Tibial artery (tissue), 4 donors: ENCODE data around the gene TEDC1.

Experiments
- DNase-seq, 2 donors: peaks; one replicate each; pipeline ENCODE4 v3.0.0-alpha.2; 2019
- H3K27ac ChIP-seq, 2 donors: fragments of 200-600 bp; sonication (generic) in 1 of 2; 1 replicate in 1 of 2; 2 replicates in 1 of 2; pipeline ENCODE4 v1.5.1; 2018 to 2019; ENCODE audit warnings: mild to moderate bottlenecking in 1 of 2
- H3K27me3 ChIP-seq, 2 donors: fragments of 200-600 bp; sonication (generic) in 1 of 2; one replicate each; pipeline versions ENCODE4 v1.5.1 to v1.6.0; 2016 to 2019
- H3K36me3 ChIP-seq, 3 donors: fragments of 200-600 bp; sonication (generic) in 2 of 3; one replicate each; pipeline ENCODE4 v1.5.1; 2016 to 2019; ENCODE audit warnings: mild to moderate bottlenecking in 2 of 3
- H3K4me1 ChIP-seq, 4 donors: fragments of 200-600 bp; sonication (generic) in 2 of 4; 1 replicate in 3 of 4; 2 replicates in 1 of 4; pipeline ENCODE4 v1.5.1; 2016 to 2019
- H3K4me3 ChIP-seq, 2 donors: fragments of 200-600 bp; sonication (generic) in 1 of 2; 1 replicate in 1 of 2; 2 replicates in 1 of 2; pipeline ENCODE4 v1.5.1; 2018 to 2019; ENCODE audit warnings: mild to moderate bottlenecking in 2 of 2
- H3K9me3 ChIP-seq, 3 donors: fragments of 200-600 bp; sonication (generic) in 1 of 3; one replicate each; pipeline ENCODE4 v1.5.1; 2016 to 2019
- CTCF ChIP-seq, 2 experiments: fragments of 200-600 bp in 1 of 2; fragments of 450-650 bp in 1 of 2; IDR thresholded peaks; one replicate each; pipeline ENCODE4 v1.5.1; 2017 to 2019; ENCODE audit warnings: antibody characterized with exemption in 2 of 2, mild to moderate bottlenecking in 1 of 2, moderate library complexity in 1 of 2
- intact Hi-C: fragments of 100-400 bp; cut with DNase I; formaldehyde crosslinking; loops from one replicate; pipeline ENCODE4 v1.15.0; 2023; ENCODE audit warnings: low total_unique reads

The TEDC1 gene

GRCh38 chr14:105495101-105495989 lies 4.3 kb downstream of the TEDC1 start:
- TF ChIP-seq CTCF (IDR thresholded peaks at IDR 0.05) = no peak
- Histone ChIP-seq H3K4me3 (no peak overlapping the region), H3K9me3 (no peaks in the 10 kb centered on the region), H3K27me3 (no peaks in the 10 kb centered on the region), H3K4me1 (peaks cover 0 to 28% (median 10%) of the 10 kb centered on the region in 4 donors), H3K36me3 (peaks cover 10 to 33% (median 16%) of the 10 kb centered on the region in 3 donors), H3K27ac (no peak overlapping the region)
- DNase-seq = peak in 1 of 2 donors; percentile 69
- intact Hi-C loops = loop anchor here (10.0 kb wide), 2 partner anchors 191 to 511 kb away; partner anchors contain the start of genes BRF1 and CLBA1

- intact Hi-C loops = loop anchor here (10.0 kb wide), 2 partner anchors 191 to 511 kb away; partner anchors contain the start of genes BRF1 and CLBA1
- H3K27me3 ChIP-seq = no peaks in the 10 kb centered on the region
- peak in 1 of 2 donors; percentile 60 for DNase-seq
These were observed 5.2 kb downstream of the TEDC1 start for GRCh38 chr14:105495990-105496830.

GRCh38 chr14:105496831-105497591 lies 6.0 kb downstream of the TEDC1 start:
- Histone ChIP-seq H3K36me3 (peaks cover 10 to 33% (median 16%) of the 10 kb centered on the region in 3 donors), H3K4me3 (no peak overlapping the region), H3K9me3 (no peaks in the 10 kb centered on the region), H3K27me3 (no peaks in the 10 kb centered on the region), H3K27ac (no peak overlapping the region), H3K4me1 (peaks cover 0 to 19% (median 3%) of the 10 kb centered on the region in 4 donors)
- TF ChIP-seq CTCF (IDR thresholded peaks at IDR 0.05) = no peak
- DNase-seq = peak in 1 of 2 donors; percentile 62
- intact Hi-C loops = loop anchor here (10.0 kb wide), 2 partner anchors 192 to 512 kb away; partner anchors contain the start of genes BRF1 and CLBA1

More at GRCh38 chr14:105495990-105496830, 5.2 kb downstream of the TEDC1 start:
- Histone ChIP-seq H3K9me3 (no peaks in the 10 kb centered on the region), H3K36me3 (peaks cover 10 to 33% (median 16%) of the 10 kb centered on the region in 3 donors), H3K4me3 (no peak overlapping the region), H3K27ac (no peak overlapping the region), H3K4me1 (peaks cover 0 to 27% (median 10%) of the 10 kb centered on the region in 4 donors)
- no peak for TF ChIP-seq CTCF (IDR thresholded peaks at IDR 0.05)

- Histone ChIP-seq H3K9me3 (no peaks in the 10 kb centered on the region), H3K27me3 (no peaks in the 10 kb centered on the region), H3K4me3 (no peak overlapping the region), H3K27ac (no peak overlapping the region), H3K4me1 (peaks cover 0 to 13% (median 0%) of the 10 kb centered on the region in 4 donors), H3K36me3 (peaks cover 10 to 29% (median 16%) of the 10 kb centered on the region in 3 donors)
- intact Hi-C loops = loop anchor here (10.0 kb wide), 2 partner anchors 193 to 513 kb away; partner anchors contain the start of genes BRF1 and CLBA1
- DNase-seq = peak in 1 of 2 donors; percentile 64
- TF ChIP-seq CTCF (IDR thresholded peaks at IDR 0.05) = no peak
These were observed 6.8 kb downstream of the TEDC1 start for GRCh38 chr14:105497671-105498429.
